Activated naive CD4-positive, alpha-beta T cell treated with anti-CD3 and anti-CD28 coated beads, Interleukin-2, amount 50 U/mL, for 72 hours (primary cell): ENCODE results near the gene RARRES1. TPM values are rescaled to one million over a fixed set of nuclear protein-coding genes. Genes with fewer than 3 reads are reported as not detected.

Experiments used
- ATAC-seq, 2 donors: fragments of 150-1000 bp; cut with Tn5 transposase; 2 replicates each; pipeline ENCODE4 v1.10.0; 2021; ENCODE audit warnings: mild to moderate bottlenecking in 2 of 2, moderate library complexity in 2 of 2
- DNase-seq, 2 donors: peaks; one replicate each; pipeline ENCODE4 v3.0.0; 2021 to 2022; ENCODE audit warnings: low spot score in 2 of 2
- H3K27ac Mint-ChIP-seq, 2 donors: one replicate each; pipeline ENCODE4 v1.8.0; 2022; ENCODE audit warnings: mild to moderate bottlenecking in 2 of 2, mixed read lengths in 2 of 2
- H3K36me3 Mint-ChIP-seq, 2 donors: one replicate each; pipeline ENCODE4 v1.8.0; 2022; ENCODE audit warnings: mixed read lengths in 2 of 2
- H3K9me3 Mint-ChIP-seq, 2 donors: one replicate each; pipeline ENCODE4 v1.8.0; 2022; ENCODE audit warnings: mixed read lengths in 2 of 2
- total RNA-seq, 2 donors: library from RNA; stranded (reverse); gene quantifications; one replicate each; pipeline ENCODE4 v1.2.3, GENCODE V29; 2022

RARRES1 gene
- total RNA-seq, 2 donors from 2014 or later: not detected

- ATAC-seq (no peak), DNase-seq (no peak)
- Mint-ChIP-seq H3K27ac (no peak overlapping the region), H3K9me3 (no peaks in the 10 kb centered on the region), H3K36me3 (peaks cover 0 to 10% of the 10 kb centered on the region in 2 donors)
These were observed 11.7 kb upstream of the RARRES1 start for GRCh38 chr3:158743664-158744566.

DNA sequence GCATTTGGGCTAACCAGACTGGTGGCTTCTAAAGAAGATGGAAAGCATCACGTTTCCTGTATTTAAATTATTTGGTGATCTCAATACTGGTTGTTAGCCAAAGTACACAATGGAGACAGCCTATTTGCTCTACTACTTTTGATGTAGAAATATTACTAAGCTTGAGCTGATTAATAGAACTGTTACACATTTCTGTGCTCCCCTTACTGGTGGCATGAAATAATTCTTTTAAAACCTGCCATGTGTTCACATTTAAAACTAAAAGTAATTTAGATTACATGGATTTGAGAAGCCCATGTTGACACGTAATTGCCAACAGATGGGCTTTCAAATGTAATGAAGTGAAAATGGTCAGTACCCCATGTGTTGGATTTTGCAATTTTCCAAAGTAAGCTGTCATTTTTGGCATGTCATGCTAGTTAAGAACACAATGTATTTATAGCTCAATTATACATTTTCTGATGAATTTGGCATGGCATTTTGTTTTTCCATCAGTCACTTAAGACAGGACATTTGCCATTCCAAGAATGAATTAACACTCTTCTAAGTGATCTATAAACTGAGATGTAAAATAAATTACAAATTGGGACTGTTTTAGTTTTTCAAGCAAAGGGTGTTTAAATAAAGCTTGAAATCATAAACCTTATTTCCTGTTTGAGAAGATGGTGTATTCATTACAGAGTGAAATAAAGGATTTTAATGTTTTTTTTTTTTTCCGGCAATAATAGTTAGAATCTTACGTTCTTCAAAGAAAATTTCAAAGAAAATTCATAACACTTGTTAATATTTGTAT, 10.8 kb upstream of the RARRES1 start:
- Mint-ChIP-seq H3K36me3 (peaks cover 0 to 10% of the 10 kb centered on the region in 2 donors), H3K27ac (no peak overlapping the region), H3K9me3 (no peaks in the 10 kb centered on the region)
- no peak for ATAC-seq
- no peak for DNase-seq

DNA sequence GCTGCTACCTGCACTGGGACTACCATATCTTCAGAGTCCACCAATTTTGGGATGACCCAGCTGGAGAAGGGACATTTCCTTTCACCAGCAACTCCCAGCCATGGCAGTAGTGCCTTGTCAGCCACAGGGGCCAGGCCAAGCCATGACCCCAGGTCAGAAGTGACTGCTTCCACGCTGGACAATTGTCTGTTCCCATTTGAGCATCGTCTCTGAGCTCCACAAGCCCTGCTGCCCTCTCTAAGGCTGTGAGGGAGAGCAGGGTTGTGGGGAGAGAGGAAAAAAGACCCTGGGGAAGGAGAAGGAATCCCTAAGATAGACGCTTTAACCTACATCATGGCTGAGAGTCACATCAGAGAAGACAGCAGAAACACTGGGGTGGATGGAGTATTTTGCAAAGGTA, 7.4 kb upstream of the RARRES1 start:
- DNase-seq: no peak
- H3K9me3 Mint-ChIP-seq: peaks cover 0 to 9% of the 10 kb centered on the region in 2 donors
- ATAC-seq: no peak
- no peak overlapping the region for H3K27ac Mint-ChIP-seq
- peaks cover 9 to 10% of the 10 kb centered on the region in 2 donors for H3K36me3 Mint-ChIP-seq

DNA sequence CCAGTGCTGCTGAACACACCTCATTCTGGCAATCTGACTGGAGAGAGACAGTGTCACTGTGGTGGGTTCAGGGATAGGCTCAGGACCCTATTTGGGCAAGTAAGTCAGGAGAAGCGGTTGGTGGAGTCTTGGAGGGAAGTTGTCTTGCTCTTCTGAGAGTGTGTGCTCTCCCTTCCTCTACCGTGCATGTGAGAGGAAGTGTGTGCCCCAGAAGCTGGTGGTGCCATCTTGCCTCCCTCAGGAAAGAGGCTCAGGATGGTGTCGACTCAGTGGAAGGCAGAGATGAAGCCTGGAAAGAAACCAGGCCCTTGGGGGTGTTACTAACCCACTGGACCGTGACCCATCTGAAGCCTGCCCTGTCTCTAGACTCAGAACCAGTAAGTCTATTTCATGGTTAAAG, 6.8 kb upstream of the RARRES1 start:
- ATAC-seq (no peak), DNase-seq (no peak)
- peaks cover 6 to 9% of the 10 kb centered on the region in 2 donors for H3K36me3 Mint-ChIP-seq
- H3K27ac Mint-ChIP-seq: peak overlapping the region in 1 of 2 donors; percentile 44
- H3K9me3 Mint-ChIP-seq: peaks cover 0 to 9% of the 10 kb centered on the region in 2 donors

GRCh38 chr3:158738653-158739052, 6.4 kb upstream of the RARRES1 start:
- H3K36me3 Mint-ChIP-seq: peaks cover 6 to 9% of the 10 kb centered on the region in 2 donors
- peaks cover 0 to 9% of the 10 kb centered on the region in 2 donors for H3K9me3 Mint-ChIP-seq
- DNase-seq (no peak), ATAC-seq (no peak)
- H3K27ac Mint-ChIP-seq: no peak overlapping the region

DNA sequence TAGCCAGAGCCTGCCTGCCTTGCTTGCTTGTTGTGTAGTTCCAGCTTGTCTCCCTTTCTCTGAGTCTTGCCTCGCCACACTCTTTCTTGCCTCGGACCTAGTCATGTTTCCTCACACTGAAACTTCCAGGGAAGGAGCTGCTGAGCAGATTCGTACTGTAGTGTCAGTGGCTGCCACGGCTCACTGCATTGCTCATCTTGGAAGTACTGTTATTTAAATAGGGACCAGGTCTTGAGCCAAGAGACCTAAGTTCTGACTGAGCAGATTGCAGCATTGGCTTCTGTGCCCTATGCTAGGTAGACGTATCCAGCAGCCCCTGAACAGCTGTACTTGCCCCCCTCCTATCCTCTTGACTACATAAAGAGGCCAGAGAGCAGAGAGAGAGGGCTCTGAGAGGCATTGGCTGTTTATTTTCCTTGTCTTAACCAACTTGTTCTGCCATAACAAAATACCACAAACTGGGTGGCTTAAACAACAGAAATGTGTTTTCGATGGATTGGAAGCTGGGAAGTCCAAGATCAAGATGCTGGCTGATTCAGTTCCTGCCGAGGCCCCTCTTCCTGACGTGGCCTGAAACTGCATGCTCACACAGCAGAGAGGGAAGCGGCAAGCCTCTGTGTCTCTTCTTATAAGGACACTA, 5.8 kb upstream of the RARRES1 start:
- H3K36me3 Mint-ChIP-seq: peaks cover 6 to 9% of the 10 kb centered on the region in 2 donors
- ATAC-seq (peak in 1 of 2 donors; percentile 40), DNase-seq (no peak)
- H3K9me3 Mint-ChIP-seq: peaks cover 0 to 9% of the 10 kb centered on the region in 2 donors
- H3K27ac Mint-ChIP-seq: no peak overlapping the region

- peak in 1 of 2 donors; percentile 66 for ATAC-seq
- H3K27ac Mint-ChIP-seq: no peak overlapping the region
- H3K9me3 Mint-ChIP-seq: peaks cover 0 to 9% of the 10 kb centered on the region in 2 donors
- peaks cover 6 to 9% of the 10 kb centered on the region in 2 donors for H3K36me3 Mint-ChIP-seq
- DNase-seq: no peak
These were observed 5.2 kb upstream of the RARRES1 start for GRCh38 chr3:158737410-158737809.

DNA sequence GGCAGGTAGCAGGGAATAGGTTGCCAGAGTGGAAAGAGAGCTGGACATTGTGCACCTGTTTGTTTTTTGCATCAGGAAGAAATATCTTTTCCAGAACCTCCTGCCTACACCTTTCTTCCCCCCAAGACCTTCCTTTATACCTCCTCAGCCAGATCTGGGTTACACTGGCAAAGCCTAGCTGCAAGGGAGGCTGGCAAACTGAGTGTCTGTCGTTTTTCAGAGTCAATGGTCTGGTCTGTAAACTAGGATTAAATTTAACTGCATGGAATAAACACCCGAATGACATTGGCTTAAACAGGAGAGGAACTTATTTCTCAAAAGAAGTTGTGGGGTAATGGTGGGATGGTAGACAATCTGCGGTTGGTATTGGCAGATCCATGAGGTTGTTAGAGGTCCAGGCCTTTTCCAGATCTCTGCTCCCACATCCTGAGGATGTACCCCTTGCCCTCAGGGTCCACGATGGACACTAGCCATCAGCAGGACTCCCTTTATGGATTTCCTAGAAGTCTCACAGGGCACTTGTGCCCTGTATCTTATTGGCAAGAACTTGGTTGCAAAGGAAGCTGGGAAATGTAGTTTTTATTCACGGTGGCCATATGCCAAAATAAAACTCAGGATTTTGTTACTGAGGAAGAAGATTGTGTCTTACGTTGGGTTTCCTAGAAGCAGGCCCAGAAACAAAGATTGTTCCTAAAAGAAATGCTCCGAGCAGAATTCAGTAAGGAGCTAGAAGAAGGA, 3.2 kb upstream of the RARRES1 start:
- ATAC-seq (no peak), DNase-seq (no peak)
- Mint-ChIP-seq H3K9me3 (peaks cover 0 to 9% of the 10 kb centered on the region in 2 donors), H3K27ac (no peak overlapping the region), H3K36me3 (peaks cover 6 to 9% of the 10 kb centered on the region in 2 donors)

GRCh38 chr3:158733656-158734055, 1.4 kb upstream of the RARRES1 start:
- ATAC-seq (no peak), DNase-seq (no peak)
- H3K27ac Mint-ChIP-seq: no peak overlapping the region

DNA sequence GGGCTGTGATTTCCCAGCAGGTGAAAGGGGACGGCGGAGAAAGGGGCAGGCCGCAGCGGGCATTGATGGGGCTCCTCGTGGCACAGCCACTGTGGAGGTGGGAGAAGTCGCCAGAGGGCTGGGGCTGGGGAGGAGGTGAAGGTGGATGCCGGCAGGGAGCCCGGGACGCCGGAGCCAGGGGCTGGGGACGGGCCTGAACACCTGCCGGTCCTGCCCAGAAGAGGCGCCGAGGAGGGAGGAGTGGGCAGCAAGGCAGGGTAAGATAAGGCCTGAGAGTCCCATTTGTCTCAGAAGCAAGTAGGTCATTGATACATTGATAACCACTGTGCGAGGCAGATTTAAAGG, 571 bp upstream of the RARRES1 start:
- H3K27ac Mint-ChIP-seq: no peak overlapping the region
- DNase-seq (no peak), ATAC-seq (no peak)
- peaks cover 6 to 9% of the 10 kb centered on the region in 2 donors for H3K36me3 Mint-ChIP-seq
- peaks cover 0 to 9% of the 10 kb centered on the region in 2 donors for H3K9me3 Mint-ChIP-seq

More at GRCh38 chr3:158733656-158734055, 1.4 kb upstream of the RARRES1 start:
- Mint-ChIP-seq H3K36me3 (peaks cover 6 to 9% of the 10 kb centered on the region in 2 donors), H3K9me3 (peaks cover 0 to 9% of the 10 kb centered on the region in 2 donors)

DNA sequence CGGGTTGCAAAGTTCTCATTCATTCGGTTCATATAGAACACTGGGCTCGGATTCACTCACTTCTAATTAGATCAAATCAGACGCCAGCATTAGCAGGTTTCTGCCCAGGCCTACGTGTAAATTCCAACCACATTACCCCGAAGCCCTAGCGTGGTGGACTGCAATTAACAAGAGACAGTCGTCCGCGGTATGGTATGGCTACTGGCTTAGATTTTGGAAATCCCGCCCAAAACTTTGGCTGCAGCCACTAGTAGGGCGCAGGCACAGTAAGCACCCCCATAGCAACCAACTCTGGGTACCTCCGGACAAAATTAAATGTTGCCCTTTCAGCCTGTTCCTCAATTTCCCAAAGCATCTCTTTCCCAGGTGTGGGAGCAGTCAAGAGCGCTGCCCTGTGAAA, 771 bp downstream of the RARRES1 start:
- H3K36me3 Mint-ChIP-seq: peaks cover 6 to 9% of the 10 kb centered on the region in 2 donors
- peaks cover 0 to 9% of the 10 kb centered on the region in 2 donors for H3K9me3 Mint-ChIP-seq
- no peak for DNase-seq
- no peak for ATAC-seq
- no peak overlapping the region for H3K27ac Mint-ChIP-seq

DNA sequence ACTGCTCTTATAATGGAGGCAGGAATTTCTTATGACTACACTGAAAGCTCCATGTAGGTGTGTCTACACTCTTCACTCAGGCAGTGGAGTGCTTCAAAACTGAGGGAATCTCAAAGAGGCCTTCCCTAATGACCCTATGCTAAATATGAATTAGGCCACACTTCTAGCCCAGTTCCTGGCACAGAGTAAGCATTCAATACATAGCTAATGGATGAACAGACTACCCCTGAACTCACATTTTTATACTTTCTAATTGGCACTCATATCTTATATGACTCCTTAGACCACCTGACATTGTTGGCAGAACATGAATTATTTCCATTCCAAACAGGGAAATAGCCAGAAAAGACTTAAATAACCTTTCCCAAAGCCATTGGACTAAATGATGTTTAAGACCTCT, 3.4 kb downstream of the RARRES1 start:
- peaks cover 0 to 4% of the 10 kb centered on the region in 2 donors for H3K36me3 Mint-ChIP-seq
- no peak overlapping the region for H3K27ac Mint-ChIP-seq
- H3K9me3 Mint-ChIP-seq: no peaks in the 10 kb centered on the region
- no peak for DNase-seq
- ATAC-seq: no peak

- ATAC-seq (peak in 1 of 2 donors; percentile 16), DNase-seq (no peak)
- Mint-ChIP-seq H3K27ac (peak overlapping the region in 1 of 2 donors; percentile 51), H3K36me3 (peaks cover 0 to 3% of the 10 kb centered on the region in 2 donors), H3K9me3 (no peaks in the 10 kb centered on the region)
These were observed 4.2 kb downstream of the RARRES1 start for GRCh38 chr3:158728061-158728377.

DNA sequence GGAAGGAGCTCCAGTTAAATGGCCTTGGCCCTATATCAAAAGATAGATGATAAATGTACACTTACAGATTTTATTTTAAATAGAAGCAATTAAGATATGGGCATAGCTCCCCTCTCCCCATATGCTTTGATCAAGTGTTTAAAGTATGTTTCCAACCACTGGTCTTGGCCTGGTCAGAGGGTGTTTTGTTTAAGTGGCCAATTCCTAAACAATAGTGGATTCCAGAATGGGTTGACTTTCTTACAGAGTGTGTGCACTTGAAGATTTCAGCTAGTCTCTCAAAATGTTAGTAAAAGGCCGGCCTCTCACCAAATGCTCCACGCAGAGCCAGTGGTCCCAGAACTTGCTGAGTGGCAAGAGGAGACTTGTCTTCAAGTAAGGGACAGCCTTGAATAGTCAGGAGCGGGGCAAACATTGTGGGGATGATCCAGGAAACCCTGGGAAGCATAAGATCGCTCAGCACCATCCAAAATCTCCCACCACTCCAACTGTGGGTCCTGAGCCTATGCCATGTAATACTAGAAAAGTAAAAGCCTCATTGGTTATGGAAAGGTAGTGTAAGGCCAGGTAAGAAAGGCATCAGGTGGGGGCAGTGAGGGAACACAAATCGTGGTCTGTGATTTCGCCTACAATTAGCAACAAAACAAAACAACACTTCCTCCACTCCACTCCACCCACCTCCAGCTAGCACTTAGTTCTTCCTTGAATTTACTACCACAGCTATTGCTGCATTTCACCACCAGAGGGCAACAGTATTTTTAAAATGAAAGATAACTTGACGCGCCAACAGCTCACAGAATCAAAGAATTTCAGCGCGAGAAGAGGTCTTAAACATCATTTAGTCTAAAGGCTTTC, 4.8 kb downstream of the RARRES1 start:
- ATAC-seq: peak; percentile 39 to 46
- no peaks in the 10 kb centered on the region for H3K9me3 Mint-ChIP-seq
- peak in 1 of 2 donors; percentile 51 for DNase-seq
- H3K36me3 Mint-ChIP-seq: peaks cover 0 to 6% of the 10 kb centered on the region in 2 donors
- H3K27ac Mint-ChIP-seq: peak overlapping the region in 1 of 2 donors; percentile 51

GRCh38 chr3:158725348-158726011, 6.8 kb downstream of the RARRES1 start:
- Mint-ChIP-seq H3K36me3 (peaks cover 6 to 19% of the 10 kb centered on the region in 2 donors), H3K9me3 (peaks cover 0 to 8% of the 10 kb centered on the region in 2 donors), H3K27ac (peak overlapping the region; percentile 30 to 80)
- no peak for DNase-seq
- peak; percentile 73 to 75 for ATAC-seq
